Smooth muscle cell (in vitro differentiated cells): ENCODE data around the gene TRMT1. TPM values are rescaled to one million over a fixed set of nuclear protein-coding genes. Genes with fewer than 3 reads are reported as not detected.
A peak's percentile ranks its signal among the peaks of the same experiment; 100 is the strongest.

Experiments used
- DNase-seq: peaks from one replicate; lab custom pipeline; 2025; ENCODE audit not compliant: unreplicated experiment; lab: John Stamatoyannopoulos, UW
- H2AFZ ChIP-seq: fragments of 200-600 bp; sonication (generic); 2 replicates; pipeline ENCODE4 v1.6.0; 2016; ENCODE audit warnings: antibody characterized with exemption, low read depth, mild to moderate bottlenecking
- H3F3A ChIP-seq: fragments of 200-600 bp; sonication (generic); 2 replicates; pipeline ENCODE4 v1.6.0; 2017; ENCODE audit warnings: antibody characterized with exemption, low read depth
- H3K27ac ChIP-seq: fragments of 200-600 bp; sonication (generic); 2 replicates; pipeline ENCODE4 v1.5.1; 2016; ENCODE audit warnings: low read depth, mild to moderate bottlenecking
- H3K27me3 ChIP-seq: fragments of 200-600 bp; sonication (generic); 2 replicates; pipeline ENCODE4 v1.6.1; 2016; ENCODE audit warnings: low read depth, mild to moderate bottlenecking
- H3K36me3 ChIP-seq: fragments of 200-600 bp; sonication (generic); 2 replicates; pipeline ENCODE4 v1.5.1; 2016; ENCODE audit warnings: low read depth
- H3K4me1 ChIP-seq: fragments of 200-600 bp; sonication (generic); 2 replicates; pipeline ENCODE4 v1.5.1; 2016; ENCODE audit warnings: low read depth
- H3K4me2 ChIP-seq: fragments of 200-600 bp; sonication (generic); 2 replicates; pipeline ENCODE4 v1.6.0; 2016; ENCODE audit warnings: mild to moderate bottlenecking
- H3K4me3 ChIP-seq: fragments of 200-600 bp; sonication (generic); 2 replicates; pipeline ENCODE4 v1.5.1; 2016; ENCODE audit warnings: mild to moderate bottlenecking
- H3K79me2 ChIP-seq: fragments of 200-600 bp; sonication (generic); 2 replicates; pipeline ENCODE4 v1.6.0; 2016; ENCODE audit warnings: low read depth, mild to moderate bottlenecking
- H3K9ac ChIP-seq: fragments of 200-600 bp; sonication (generic); 2 replicates; pipeline ENCODE4 v1.6.0; 2016; ENCODE audit warnings: low read depth
- H3K9me3 ChIP-seq: fragments of 200-600 bp; sonication (generic); replicated peaks from 2 replicates; pipeline ENCODE4 v1.5.1; 2016; ENCODE audit warnings: low read depth
- H4K20me1 ChIP-seq: fragments of 200-600 bp; sonication (generic); 2 replicates; pipeline ENCODE4 v1.6.0; 2016; ENCODE audit warnings: low read depth
- WGBS: methylation state at CpG from one replicate; pipeline ENCODE4 v1.1.7; 2016; ENCODE audit warnings: low lambda C conversion rate; 5-methylcytosine and 5-hydroxymethylcytosine counted together
- polyA plus RNA-seq: library from polyadenylated mRNA; unstranded; fragments of >200 nt; fragmentation: Nextera tagmentation; extraction: Ambion mirVana; gene quantifications from 2 replicates; pipeline ENCODE4 v1.2.1, GENCODE V29; 2016
- total RNA-seq: library from RNA; depleted of rRNA; stranded (reverse); fragments of >200 nt; gene quantifications from 2 replicates; pipeline ENCODE4 v1.2.3, GENCODE V29; 2014
- TF ChIP-seq, protein P1 (sequence below): fragments of 200-600 bp; sonication (generic); IDR thresholded peaks from 2 replicates; pipeline ENCODE4 v1.5.1; 2017; ENCODE audit warnings: borderline replicate concordance, mild to moderate bottlenecking, antibody characterized with exemption; ENCODE audit not compliant: insufficient read depth, poor library complexity, severe bottlenecking

Gene TRMT1
- total and polyA plus RNA-seq, 2 experiments from 2014 or later, result 21.9 to 37.4 TPM

DNA sequence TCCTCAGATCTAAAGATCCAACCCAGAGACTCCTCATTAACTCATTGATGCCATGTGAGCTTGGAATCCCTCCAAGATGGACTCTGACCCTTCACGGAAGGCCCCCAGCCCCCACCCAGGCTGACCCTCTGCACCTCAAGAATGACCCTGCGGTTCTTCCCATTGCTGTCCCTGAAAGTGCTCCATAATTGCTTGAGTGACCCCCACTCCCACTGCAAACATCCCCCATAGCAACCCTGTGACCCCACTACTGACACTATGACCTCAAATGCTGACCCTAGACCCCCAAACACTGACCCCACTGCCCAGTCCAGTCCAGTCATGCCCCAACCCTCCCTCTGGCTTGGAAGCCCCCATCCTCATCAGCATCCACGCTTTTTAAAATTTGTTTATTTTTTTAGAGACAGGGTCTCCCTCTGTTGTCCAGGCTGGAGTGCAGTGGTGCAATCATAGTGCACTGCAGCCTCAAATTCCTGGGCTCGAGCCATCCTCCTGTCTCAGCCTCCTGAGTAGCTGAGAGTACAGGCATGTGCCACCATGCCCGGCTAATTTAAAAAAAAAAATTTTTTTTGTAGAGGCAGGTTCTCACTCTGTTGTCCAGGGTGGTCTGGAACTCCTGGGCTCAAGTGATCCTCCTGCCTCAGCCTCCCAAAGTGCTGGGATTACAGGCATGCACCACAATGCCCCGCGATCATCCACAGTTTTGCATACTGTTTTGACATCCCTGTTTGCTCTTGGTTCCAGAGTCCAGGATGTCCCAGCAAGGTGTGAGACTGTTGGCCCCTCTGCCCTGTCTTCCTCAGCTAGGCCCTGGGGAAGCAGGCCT lies 14.7 kb downstream of the TRMT1 start:
- peaks cover 7% of the 10 kb centered on the region for H4K20me1 ChIP-seq
- no peaks in the 10 kb centered on the region for H3K36me3 ChIP-seq
- H3K4me1 ChIP-seq, result peaks cover 16% of the 10 kb centered on the region
- no peak overlapping the region for H3K27ac ChIP-seq
- peak overlapping the region; percentile 72 for H2AFZ ChIP-seq
- no peak for DNase-seq
- TF ChIP-seq, protein P1, sequence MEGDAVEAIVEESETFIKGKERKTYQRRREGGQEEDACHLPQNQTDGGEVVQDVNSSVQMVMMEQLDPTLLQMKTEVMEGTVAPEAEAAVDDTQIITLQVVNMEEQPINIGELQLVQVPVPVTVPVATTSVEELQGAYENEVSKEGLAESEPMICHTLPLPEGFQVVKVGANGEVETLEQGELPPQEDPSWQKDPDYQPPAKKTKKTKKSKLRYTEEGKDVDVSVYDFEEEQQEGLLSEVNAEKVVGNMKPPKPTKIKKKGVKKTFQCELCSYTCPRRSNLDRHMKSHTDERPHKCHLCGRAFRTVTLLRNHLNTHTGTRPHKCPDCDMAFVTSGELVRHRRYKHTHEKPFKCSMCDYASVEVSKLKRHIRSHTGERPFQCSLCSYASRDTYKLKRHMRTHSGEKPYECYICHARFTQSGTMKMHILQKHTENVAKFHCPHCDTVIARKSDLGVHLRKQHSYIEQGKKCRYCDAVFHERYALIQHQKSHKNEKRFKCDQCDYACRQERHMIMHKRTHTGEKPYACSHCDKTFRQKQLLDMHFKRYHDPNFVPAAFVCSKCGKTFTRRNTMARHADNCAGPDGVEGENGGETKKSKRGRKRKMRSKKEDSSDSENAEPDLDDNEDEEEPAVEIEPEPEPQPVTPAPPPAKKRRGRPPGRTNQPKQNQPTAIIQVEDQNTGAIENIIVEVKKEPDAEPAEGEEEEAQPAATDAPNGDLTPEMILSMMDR, result no peak
- WGBS, result 90% methylated on average over 7 of the region's 7 CpGs
- H3K4me2 ChIP-seq, result peak overlapping the region; percentile 85
- no peaks in the 10 kb centered on the region for H3K79me2 ChIP-seq
- no peaks in the 10 kb centered on the region for H3K9me3 ChIP-seq
- peaks cover 24% of the 10 kb centered on the region for H3K27me3 ChIP-seq
- no peak overlapping the region for H3K9ac ChIP-seq
- peak overlapping the region; percentile 39 for H3K4me3 ChIP-seq
- H3F3A ChIP-seq, result peaks cover 10% of the 10 kb centered on the region

DNA sequence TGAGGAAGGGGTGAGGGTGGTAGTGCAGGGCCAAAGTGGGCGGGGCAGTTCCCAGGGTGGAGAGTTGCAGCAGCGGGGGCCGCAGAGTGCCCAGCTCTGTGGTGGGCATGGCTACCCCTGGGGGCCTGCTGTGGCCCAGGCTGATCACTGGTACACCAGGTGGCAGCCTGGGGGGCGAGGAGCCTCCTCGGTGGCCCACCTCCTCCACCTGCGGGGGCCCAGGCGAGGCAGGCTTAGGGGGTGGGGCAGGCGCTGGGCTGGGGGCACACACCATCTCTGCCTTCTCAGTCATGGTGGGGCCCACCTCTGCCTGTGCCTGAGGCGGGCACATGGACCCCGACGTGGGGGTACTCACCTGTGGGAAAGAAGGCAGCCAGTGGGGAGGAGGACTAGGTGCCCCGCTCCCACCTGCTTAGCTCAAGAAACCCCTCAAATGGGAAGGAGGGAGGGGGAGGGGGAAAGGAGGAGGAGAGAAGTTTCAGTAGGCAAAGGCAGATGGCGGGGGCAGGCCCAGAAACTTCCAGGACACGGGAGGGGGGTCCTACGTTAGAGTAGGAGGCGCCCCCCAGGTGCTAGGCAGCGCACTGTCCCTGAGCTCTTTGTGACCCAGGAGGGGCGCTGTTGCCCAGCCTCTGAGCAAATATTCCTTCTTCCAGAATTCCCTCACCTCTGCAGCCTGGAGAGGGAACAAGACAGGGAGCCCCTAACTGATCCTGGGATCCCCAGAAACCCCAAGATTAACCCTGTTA lies 15.5 kb downstream of the TRMT1 start:
- Histone ChIP-seq H3K9ac (no peak overlapping the region), H3K27ac (no peak overlapping the region), H3K4me1 (peaks cover 24% of the 10 kb centered on the region), H3F3A (peaks cover 12% of the 10 kb centered on the region), H3K4me3 (no peak overlapping the region), H3K4me2 (no peak overlapping the region), H4K20me1 (peaks cover 11% of the 10 kb centered on the region), H3K79me2 (no peaks in the 10 kb centered on the region), H3K36me3 (no peaks in the 10 kb centered on the region), H3K27me3 (peaks cover 32% of the 10 kb centered on the region), H3K9me3 (no peaks in the 10 kb centered on the region), H2AFZ (no peak overlapping the region)
- TF ChIP-seq, protein P1, result peak; percentile 23
- 87% methylated on average over 10 of the region's 18 CpGs for WGBS
- DNase-seq, result no peak

DNA sequence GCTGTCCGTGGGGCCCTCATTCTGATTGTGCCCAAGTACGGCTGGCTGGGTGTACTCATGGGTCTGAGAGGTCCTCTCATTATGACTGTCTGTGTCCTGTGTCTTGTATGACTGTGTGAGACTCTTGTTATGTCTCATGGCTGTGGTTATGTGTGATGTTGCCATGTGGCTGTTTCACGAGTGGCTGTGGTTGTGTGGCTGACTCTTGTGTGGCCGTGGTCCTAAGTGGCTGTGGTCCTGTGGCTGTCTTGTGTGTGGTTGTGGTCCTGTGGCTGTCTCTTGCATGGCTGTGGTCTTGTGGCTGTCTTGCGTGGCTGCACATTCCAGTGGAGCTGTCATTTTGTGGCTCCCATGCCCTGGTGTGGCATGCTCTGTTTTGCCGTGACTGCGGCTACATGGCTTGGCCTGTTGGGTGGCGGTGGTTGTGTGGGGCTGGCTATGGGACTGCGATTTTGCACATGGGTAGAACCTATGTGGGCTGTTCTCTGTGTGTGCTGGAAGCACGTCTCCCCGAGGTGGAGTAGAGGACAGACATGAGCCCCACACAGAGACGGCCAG lies 16.4 kb downstream of the TRMT1 start:
- no peak overlapping the region for H2AFZ ChIP-seq
- no peaks in the 10 kb centered on the region for H3K79me2 ChIP-seq
- H3K4me3 ChIP-seq, result no peak overlapping the region
- no peaks in the 10 kb centered on the region for H3K36me3 ChIP-seq
- H3K27me3 ChIP-seq, result peaks cover 41% of the 10 kb centered on the region
- peaks cover 11% of the 10 kb centered on the region for H4K20me1 ChIP-seq
- H3F3A ChIP-seq, result peaks cover 14% of the 10 kb centered on the region
- DNase-seq, result no peak
- H3K27ac ChIP-seq, result no peak overlapping the region
- H3K9ac ChIP-seq, result no peak overlapping the region
- no peak overlapping the region for H3K4me2 ChIP-seq
- TF ChIP-seq, protein P1, result no peak
- 83% methylated on average over 12 of the region's 12 CpGs for WGBS
- H3K4me1 ChIP-seq, result peaks cover 29% of the 10 kb centered on the region
- no peaks in the 10 kb centered on the region for H3K9me3 ChIP-seq
